GM10847 (cell line): ENCODE data around the gene ELMOD3.

ENCODE experiments used
- POLR2A ChIP-seq: IDR thresholded peaks from 2 replicates; pipeline ENCODE4 v1.6.1; 2011; ENCODE audit not compliant: insufficient read length; ENCODE audit errors: extremely low read depth

Gene ELMOD3

GRCh38 chr2:85439986-85440385 is 85.4 kb downstream of the ELMOD3 start:
- TF ChIP-seq POLR2A: no peak

DNA sequence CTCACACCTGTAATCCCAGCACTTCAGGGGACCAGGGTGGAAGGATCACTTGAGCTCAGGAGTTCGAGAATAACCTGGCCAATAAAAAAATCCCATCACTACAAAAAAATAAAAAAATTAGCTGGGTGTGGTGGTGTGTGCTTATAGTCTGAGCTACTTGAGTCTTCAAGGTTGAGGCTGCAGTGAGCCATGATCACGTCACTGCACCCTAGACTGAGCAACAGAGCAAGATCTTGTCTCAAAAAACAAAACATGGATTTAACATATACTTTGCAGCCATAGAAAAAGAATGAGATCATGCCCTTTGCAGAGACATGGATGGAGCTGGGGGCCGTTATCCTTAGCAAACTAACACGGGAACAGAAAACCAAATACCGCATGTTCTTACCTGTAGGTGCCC is 86.2 kb downstream of the ELMOD3 start:
- TF ChIP-seq POLR2A: no peak
